ENCODE data around the gene SMYD3. TPM values are rescaled to one million over a fixed set of nuclear protein-coding genes. Genes with fewer than 3 reads are reported as not detected.

The SMYD3 gene
- total and polyA plus RNA-seq, 10 of the 15 experiments (the other 5 are each of a cell fraction or from before 2014, with no cell fraction given), result 18.3 to 54.0 (median 24.8) TPM

DNA sequence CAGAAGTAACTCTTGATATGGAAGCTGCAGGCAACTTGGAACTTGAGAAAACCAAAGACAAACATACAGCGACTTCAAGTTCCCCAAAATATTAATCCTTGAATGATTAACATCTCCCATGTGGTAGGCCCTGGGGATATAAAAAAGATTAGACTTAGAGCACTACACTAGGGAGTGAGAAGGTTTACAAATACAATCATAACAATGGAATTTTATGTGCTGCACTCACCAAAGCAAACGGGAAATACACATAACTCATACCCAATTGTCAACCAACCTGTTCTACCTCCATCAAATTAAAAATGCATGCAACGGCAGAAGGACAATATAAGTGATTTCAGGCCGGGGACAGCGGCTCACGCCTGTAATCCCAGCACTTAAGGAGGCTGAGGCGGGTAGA, 3.7 kb downstream of the SMYD3 start:
- Histone ChIP-seq H3K36me3 (ENCODE audit: control insufficient read depth in 2 of 2, insufficient read depth in 2 of 2, low read length in 1 of 2) (no peaks in the 10 kb centered on the region; a peak in 1 of 4 replicates), H4K20me1 (ENCODE audit: control insufficient read depth, insufficient read depth) (no peaks in the 10 kb centered on the region), H3K4me3 (no peak overlapping the region), H3K4me2 (ENCODE audit: control insufficient read depth, insufficient read depth) (no peak overlapping the region), H2AFZ (ENCODE audit: control insufficient read depth, low read depth, low read length) (no peak overlapping the region), H3K4me1 (ENCODE audit: control insufficient read depth, insufficient read depth, low read length) (peaks cover 4% of the 10 kb centered on the region; the same call in 1 of the 2 replicates), H3K27ac (ENCODE audit: control insufficient read depth, insufficient read depth) (no peak overlapping the region), H3K9ac (ENCODE audit: control insufficient read depth, insufficient read depth, low read length) (no peak overlapping the region), H3K79me2 (ENCODE audit: control insufficient read depth, insufficient read depth, low read length) (peaks cover 9% of the 10 kb centered on the region), H3K27me3 (replicated peaks in 1 of 2; ENCODE audit: control insufficient read depth in 2 of 2, insufficient read depth in 2 of 2, low read length in 1 of 2) (no peaks in the 10 kb centered on the region), H3K9me3 (replicated peaks; ENCODE audit: control insufficient read depth, insufficient read depth, low read length) (no peaks in the 10 kb centered on the region)
- ChIA-PET CTCF (interaction anchor here (1.0 to 1.5 kb wide), 3 partner anchors 11 to 198 kb away, joined by 3 read pairs; no protein-coding TSS in a partner anchor), SMC1A (ENCODE audit: uncharacterized antibody, unreplicated experiment) (interaction anchor here (0.8 to 1.8 kb wide), 2 partner anchors 9 to 12 kb away, joined by 4 to 5 read pairs; no protein-coding TSS in a partner anchor), POLR2A (no interaction called here), RAD21 (ENCODE audit: unreplicated experiment) (no interaction called here)
- intact Hi-C loops (cut with micrococcal nuclease; ENCODE audit: unreplicated experiment) (no loop called here), in situ Hi-C loops (cut with MboI) (no loop called here)
- TF ChIP-seq ATF7 (IDR thresholded peaks at IDR 0.05; ENCODE audit: low read depth) (no peak), ZBTB11 (CRISPR knock-in tag; IDR thresholded peaks at IDR 0.05) (no peak), ATF3 (IDR thresholded peaks at IDR 0.05; ENCODE audit: borderline replicate concordance, extremely low read depth, low read depth, low read length) (no peak), NR2C2 (IDR thresholded peaks at IDR 0.05; ENCODE audit: borderline replicate concordance, control insufficient read depth, insufficient read length, low read depth) (no peak), USF2 (IDR thresholded peaks at IDR 0.05; ENCODE audit: borderline replicate concordance, low read depth, low read length) (no peak), KDM1A (IDR thresholded peaks at IDR 0.05; ENCODE audit: borderline replicate concordance) (no peak), KAT2A (conservative IDR thresholded peaks at IDR 0.05; ENCODE audit: control insufficient read depth, low read depth, low read length) (no peak), TBL1XR1 (IDR thresholded peaks at IDR 0.05; ENCODE audit: low read depth, low read length) (no peak), SKIL (IDR thresholded peaks at IDR 0.05; ENCODE audit: low read depth, poor library complexity, severe bottlenecking) (no peak), ETV6 (conservative IDR thresholded peaks at IDR 0.05 in 1 of 2, IDR thresholded peaks at IDR 0.05 in 1 of 2; ENCODE audit: borderline replicate concordance in 1 of 2, low read depth in 1 of 2) (no peak)
- WGBS (ENCODE audit: insufficient coverage, insufficient replicate concordance, low lambda C conversion rate, missing lambda C conversion rate), result 88% methylated on average over 7 of the region's 7 CpGs
- no TSS peak for BruUV-seq (replicated peaks)
- DNase-seq (ENCODE audit: low read depth, low spot score), result no peak
- ATAC-seq, result no peak
- FAIRE-seq, result no peak
